GM12878 (cell line): ENCODE results near the gene NAB1. TPM values are rescaled to one million over a fixed set of nuclear protein-coding genes. Genes with fewer than 3 reads are reported as not detected.

Experiments used
- BCL11A ChIP-seq: IDR thresholded peaks from 2 replicates; pipeline ENCODE4 v1.6.1; 2011; ENCODE audit warnings: low read depth, low read length
- ETV6 ChIP-seq, 2 experiments: fragments of 450-650 bp in 1 of 2; IDR thresholded peaks in 1 of 2; conservative IDR thresholded peaks in 1 of 2; 2 replicates each; pipeline ENCODE4 v1.6.1; 2014; ENCODE audit warnings: antibody characterized with exemption in 1 of 2, borderline replicate concordance in 1 of 2, low read depth in 1 of 2, mild to moderate bottlenecking in 1 of 2, moderate library complexity in 1 of 2
- GABPA ChIP-seq: IDR thresholded peaks from 2 replicates; pipeline ENCODE4 v1.6.1; 2014; ENCODE audit warnings: antibody characterized with exemption, low read depth, mild to moderate bottlenecking, inconsistent platforms
- LARP7 ChIP-seq: fragments of 450-650 bp; IDR thresholded peaks from 2 replicates; pipeline ENCODE4 v1.6.1; 2017; ENCODE audit warnings: mild to moderate bottlenecking
- MEF2A ChIP-seq: IDR thresholded peaks from 2 replicates; pipeline ENCODE4 v1.6.1; 2011; ENCODE audit warnings: low read depth, mild to moderate bottlenecking, low read length, moderate library complexity; ENCODE audit not compliant: insufficient read depth
- MTA3 ChIP-seq: IDR thresholded peaks from 2 replicates; pipeline ENCODE4 v1.6.1; 2012; ENCODE audit warnings: low read length, inconsistent platforms, borderline replicate concordance
- SMC3 ChIP-seq: IDR thresholded peaks from 2 replicates; pipeline ENCODE4 v1.6.1; 2011; ENCODE audit warnings: low read length, improper control_type of control experiment, borderline replicate concordance
- STAT1 ChIP-seq: fragments of 450-650 bp; conservative IDR thresholded peaks from 2 replicates; pipeline ENCODE4 v1.6.1; 2014; ENCODE audit warnings: antibody characterized with exemption, mild to moderate bottlenecking
- TBL1XR1 ChIP-seq: IDR thresholded peaks from 2 replicates; pipeline ENCODE4 v1.6.1; 2012; ENCODE audit warnings: low read depth, low read length, improper control_type of control experiment
- polyA plus RNA-seq, 11 experiments: library from polyadenylated mRNA; depleted of rRNA in 4 of 11; unstranded in 6 of 11; stranded (reverse) in 5 of 11; fragments of >200 nt; fragmentation: Nextera tagmentation in 4 of 11; fragmentation: Illumina TruSeq in 1 of 11; extraction: Ambion mirVana in 4 of 11; extraction: Trizol in 1 of 11; gene quantifications; 1 replicate in 1 of 11; 2 replicates in 10 of 11; pipeline versions ENCODE4 v1.2.1 to v1.2.3, GENCODE V29; 2011 to 2016; ENCODE audit warnings: inconsistent platforms in 2 of 11, missing spikeins in 2 of 11, low read depth in 1 of 11
- total RNA-seq, 4 experiments: library from RNA; depleted of rRNA in 3 of 4; stranded (reverse); fragments of >200 nt in 3 of 4; fragmentation: Illumina TruSeq in 1 of 4; extraction: Trizol in 1 of 4; gene quantifications; 2 replicates each; pipeline versions ENCODE4 v1.2.1 to v1.2.3, GENCODE V29; 2013 to 2021
- TF ChIP-seq, protein P1 (sequence below): fragments of 450-650 bp; formaldehyde crosslinking; IDR thresholded peaks from 2 replicates; pipeline ENCODE4 v1.4.0; 2022; ENCODE audit warnings: mild to moderate bottlenecking, moderate library complexity
- TF ChIP-seq, protein P2 (sequence below): fragments of 450-650 bp; IDR thresholded peaks from 2 replicates; pipeline ENCODE4 v1.6.1; 2017; ENCODE audit warnings: mild to moderate bottlenecking, moderate library complexity
- TF ChIP-seq, protein P3 (sequence below): fragments of 150-350 bp; IDR thresholded peaks from 2 replicates; pipeline ENCODE4 v1.6.1; 2016; ENCODE audit warnings: low read depth, low read length

NAB1 gene
- total and polyA plus RNA-seq, 10 of the 15 experiments (the other 5 are each of a cell fraction or from before 2014, with no cell fraction given), result 4.5 to 39.6 (median 23.0) TPM

DNA sequence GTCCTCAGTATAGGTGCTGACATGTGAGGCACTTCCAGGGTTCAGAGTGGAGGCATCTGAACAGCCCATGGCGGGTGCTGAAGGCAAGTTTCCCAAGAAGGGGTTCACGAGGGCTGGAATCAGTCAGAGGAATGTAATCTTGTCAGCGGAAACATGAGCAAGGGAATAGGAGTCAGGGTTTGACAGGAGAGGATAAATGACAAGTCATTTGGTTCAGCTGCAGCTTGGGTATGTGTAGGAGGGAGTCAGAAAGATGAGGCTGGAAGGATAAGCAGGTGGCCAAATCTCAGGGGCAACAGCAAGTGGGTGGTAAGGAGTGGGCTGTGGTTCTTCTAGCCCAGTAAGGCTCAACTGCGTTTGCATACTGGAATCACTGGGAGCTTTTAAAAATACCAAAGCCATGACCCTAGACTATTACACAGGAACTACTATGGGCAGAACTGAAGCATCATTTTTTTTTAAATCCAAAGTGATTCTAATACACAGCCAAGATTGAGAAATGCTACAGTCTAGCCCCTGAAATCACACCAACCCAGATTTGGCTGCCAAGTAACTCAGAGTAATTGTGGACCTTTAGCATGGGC, 41.8 kb upstream of the NAB1 start (continued):
- TF ChIP-seq, protein P1, sequence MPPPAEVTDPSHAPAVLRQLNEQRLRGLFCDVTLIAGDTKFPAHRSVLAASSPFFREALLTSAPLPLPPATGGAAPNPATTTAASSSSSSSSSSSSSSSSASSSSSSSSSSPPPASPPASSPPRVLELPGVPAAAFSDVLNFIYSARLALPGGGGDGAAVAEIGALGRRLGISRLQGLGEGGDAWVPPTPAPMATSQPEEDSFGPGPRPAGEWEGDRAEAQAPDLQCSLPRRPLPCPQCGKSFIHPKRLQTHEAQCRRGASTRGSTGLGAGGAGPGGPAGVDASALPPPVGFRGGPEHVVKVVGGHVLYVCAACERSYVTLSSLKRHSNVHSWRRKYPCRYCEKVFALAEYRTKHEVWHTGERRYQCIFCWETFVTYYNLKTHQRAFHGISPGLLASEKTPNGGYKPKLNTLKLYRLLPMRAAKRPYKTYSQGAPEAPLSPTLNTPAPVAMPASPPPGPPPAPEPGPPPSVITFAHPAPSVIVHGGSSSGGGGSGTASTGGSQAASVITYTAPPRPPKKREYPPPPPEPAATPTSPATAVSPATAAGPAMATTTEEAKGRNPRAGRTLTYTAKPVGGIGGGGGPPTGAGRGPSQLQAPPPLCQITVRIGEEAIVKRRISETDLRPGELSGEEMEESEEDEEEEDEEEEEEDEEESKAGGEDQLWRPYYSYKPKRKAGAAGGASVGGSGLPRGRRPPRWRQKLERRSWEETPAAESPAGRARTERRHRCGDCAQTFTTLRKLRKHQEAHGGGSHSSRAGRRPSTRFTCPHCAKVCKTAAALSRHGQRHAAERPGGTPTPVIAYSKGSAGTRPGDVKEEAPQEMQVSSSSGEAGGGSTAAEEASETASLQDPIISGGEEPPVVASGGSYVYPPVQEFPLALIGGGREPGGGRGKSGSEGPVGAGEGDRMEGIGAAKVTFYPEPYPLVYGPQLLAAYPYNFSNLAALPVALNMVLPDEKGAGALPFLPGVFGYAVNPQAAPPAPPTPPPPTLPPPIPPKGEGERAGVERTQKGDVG (CRISPR knock-in tag), result no peak
- TF ChIP-seq STAT1 (no peak), GABPA (no peak), ETV6 (conservative IDR thresholded peaks at IDR 0.05 in 1 of 2, IDR thresholded peaks at IDR 0.05 in 1 of 2; ENCODE audit: borderline replicate concordance in 1 of 2, low read depth in 1 of 2) (no peak), MTA3 (no peak), TBL1XR1 (no peak), BCL11A (0 out of 2 replicates have a peak, but pooled peaks have one; percentile 33), LARP7 (0 out of 2 replicates have a peak, but pooled peaks have one; percentile 38), MEF2A (no peak), SMC3 (no peak)
- TF ChIP-seq, protein P2, sequence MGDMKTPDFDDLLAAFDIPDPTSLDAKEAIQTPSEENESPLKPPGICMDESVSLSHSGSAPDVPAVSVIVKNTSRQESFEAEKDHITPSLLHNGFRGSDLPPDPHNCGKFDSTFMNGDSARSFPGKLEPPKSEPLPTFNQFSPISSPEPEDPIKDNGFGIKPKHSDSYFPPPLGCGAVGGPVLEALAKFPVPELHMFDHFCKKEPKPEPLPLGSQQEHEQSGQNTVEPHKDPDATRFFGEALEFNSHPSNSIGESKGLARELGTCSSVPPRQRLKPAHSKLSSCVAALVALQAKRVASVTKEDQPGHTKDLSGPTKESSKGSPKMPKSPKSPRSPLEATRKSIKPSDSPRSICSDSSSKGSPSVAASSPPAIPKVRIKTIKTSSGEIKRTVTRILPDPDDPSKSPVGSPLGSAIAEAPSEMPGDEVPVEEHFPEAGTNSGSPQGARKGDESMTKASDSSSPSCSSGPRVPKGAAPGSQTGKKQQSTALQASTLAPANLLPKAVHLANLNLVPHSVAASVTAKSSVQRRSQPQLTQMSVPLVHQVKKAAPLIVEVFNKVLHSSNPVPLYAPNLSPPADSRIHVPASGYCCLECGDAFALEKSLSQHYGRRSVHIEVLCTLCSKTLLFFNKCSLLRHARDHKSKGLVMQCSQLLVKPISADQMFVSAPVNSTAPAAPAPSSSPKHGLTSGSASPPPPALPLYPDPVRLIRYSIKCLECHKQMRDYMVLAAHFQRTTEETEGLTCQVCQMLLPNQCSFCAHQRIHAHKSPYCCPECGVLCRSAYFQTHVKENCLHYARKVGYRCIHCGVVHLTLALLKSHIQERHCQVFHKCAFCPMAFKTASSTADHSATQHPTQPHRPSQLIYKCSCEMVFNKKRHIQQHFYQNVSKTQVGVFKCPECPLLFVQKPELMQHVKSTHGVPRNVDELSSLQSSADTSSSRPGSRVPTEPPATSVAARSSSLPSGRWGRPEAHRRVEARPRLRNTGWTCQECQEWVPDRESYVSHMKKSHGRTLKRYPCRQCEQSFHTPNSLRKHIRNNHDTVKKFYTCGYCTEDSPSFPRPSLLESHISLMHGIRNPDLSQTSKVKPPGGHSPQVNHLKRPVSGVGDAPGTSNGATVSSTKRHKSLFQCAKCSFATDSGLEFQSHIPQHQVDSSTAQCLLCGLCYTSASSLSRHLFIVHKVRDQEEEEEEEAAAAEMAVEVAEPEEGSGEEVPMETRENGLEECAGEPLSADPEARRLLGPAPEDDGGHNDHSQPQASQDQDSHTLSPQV, result no peak
- TF ChIP-seq, protein P3, sequence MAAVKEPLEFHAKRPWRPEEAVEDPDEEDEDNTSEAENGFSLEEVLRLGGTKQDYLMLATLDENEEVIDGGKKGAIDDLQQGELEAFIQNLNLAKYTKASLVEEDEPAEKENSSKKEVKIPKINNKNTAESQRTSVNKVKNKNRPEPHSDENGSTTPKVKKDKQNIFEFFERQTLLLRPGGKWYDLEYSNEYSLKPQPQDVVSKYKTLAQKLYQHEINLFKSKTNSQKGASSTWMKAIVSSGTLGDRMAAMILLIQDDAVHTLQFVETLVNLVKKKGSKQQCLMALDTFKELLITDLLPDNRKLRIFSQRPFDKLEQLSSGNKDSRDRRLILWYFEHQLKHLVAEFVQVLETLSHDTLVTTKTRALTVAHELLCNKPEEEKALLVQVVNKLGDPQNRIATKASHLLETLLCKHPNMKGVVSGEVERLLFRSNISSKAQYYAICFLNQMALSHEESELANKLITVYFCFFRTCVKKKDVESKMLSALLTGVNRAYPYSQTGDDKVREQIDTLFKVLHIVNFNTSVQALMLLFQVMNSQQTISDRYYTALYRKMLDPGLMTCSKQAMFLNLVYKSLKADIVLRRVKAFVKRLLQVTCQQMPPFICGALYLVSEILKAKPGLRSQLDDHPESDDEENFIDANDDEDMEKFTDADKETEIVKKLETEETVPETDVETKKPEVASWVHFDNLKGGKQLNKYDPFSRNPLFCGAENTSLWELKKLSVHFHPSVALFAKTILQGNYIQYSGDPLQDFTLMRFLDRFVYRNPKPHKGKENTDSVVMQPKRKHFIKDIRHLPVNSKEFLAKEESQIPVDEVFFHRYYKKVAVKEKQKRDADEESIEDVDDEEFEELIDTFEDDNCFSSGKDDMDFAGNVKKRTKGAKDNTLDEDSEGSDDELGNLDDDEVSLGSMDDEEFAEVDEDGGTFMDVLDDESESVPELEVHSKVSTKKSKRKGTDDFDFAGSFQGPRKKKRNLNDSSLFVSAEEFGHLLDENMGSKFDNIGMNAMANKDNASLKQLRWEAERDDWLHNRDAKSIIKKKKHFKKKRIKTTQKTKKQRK, result no peak
